Measurements from ENCODE around the gene OR51G1. TPM values are rescaled to one million over a fixed set of nuclear protein-coding genes. Genes with fewer than 3 reads are reported as not detected.

Gene OR51G1
- total RNA-seq, 5 donors from 2014 or later (not counting 1 experiment from before 2014, with no cell fraction given): not detected

GRCh38 chr11:4936745-4937144 lies 12.6 kb upstream of the OR51G1 start:
- H3K36me3 ChIP-seq (ENCODE audit: control insufficient read depth in 2 of 2, extremely low read depth in 1 of 2, insufficient read depth in 1 of 2, low read length in 1 of 2): no peaks in the 10 kb centered on the region
- peaks cover 0 to 10% of the 10 kb centered on the region in 2 donors for H3K27me3 Mint-ChIP-seq
- no peaks in the 10 kb centered on the region for H3K9me3 ChIP-seq
- CTCF ChIA-PET: no interaction called here
- no peak overlapping the region for H3K4me3 Mint-ChIP-seq
- no peak overlapping the region for H3K4me3 ChIP-seq (ENCODE audit: control insufficient read depth in 1 of 2, extremely low read depth in 1 of 2, low read length in 1 of 2)
- H3K36me3 Mint-ChIP-seq: no peaks in the 10 kb centered on the region
- H3K4me1 Mint-ChIP-seq: no peaks in the 10 kb centered on the region
- POLR2A ChIA-PET: no interaction called here
- H3K4me1 ChIP-seq (ENCODE audit: control insufficient read depth in 1 of 2, extremely low read depth in 1 of 2, insufficient read depth in 2 of 2, low read length in 2 of 2): no peaks in the 10 kb centered on the region
- peaks cover 0 to 10% (median 0%) of the 10 kb centered on the region in 3 donors for H3K9me3 Mint-ChIP-seq
- WGBS (ENCODE audit: insufficient coverage): no CpG with 5 or more reads among the region's 3 CpGs
- no peak for ATAC-seq (replicated peaks in 1 of 4)
- no peak overlapping the region for H3K27ac Mint-ChIP-seq
- H3K27me3 ChIP-seq (replicated peaks in 1 of 2; ENCODE audit: control insufficient read depth in 2 of 2, extremely low read depth in 1 of 2, insufficient read depth in 2 of 2, low read length in 1 of 2): no peaks in the 10 kb centered on the region
- DNase-seq: no peak
- no peak overlapping the region for H3K27ac ChIP-seq (ENCODE audit: low read length)

GRCh38 chr11:4932751-4933150 lies 8.6 kb upstream of the OR51G1 start:
- Mint-ChIP-seq H3K27ac (no peak overlapping the region), H3K9me3 (peaks cover 0 to 8% (median 0%) of the 10 kb centered on the region in 3 donors), H3K27me3 (peaks cover 0 to 6% of the 10 kb centered on the region in 2 donors), H3K4me3 (no peak overlapping the region), H3K4me1 (no peaks in the 10 kb centered on the region), H3K36me3 (no peaks in the 10 kb centered on the region)
- Histone ChIP-seq H3K27ac (ENCODE audit: low read length) (no peak overlapping the region), H3K9me3 (no peaks in the 10 kb centered on the region), H3K4me1 (ENCODE audit: control insufficient read depth in 1 of 2, extremely low read depth in 1 of 2, insufficient read depth in 2 of 2, low read length in 2 of 2) (no peaks in the 10 kb centered on the region), H3K36me3 (ENCODE audit: control insufficient read depth in 2 of 2, extremely low read depth in 1 of 2, insufficient read depth in 1 of 2, low read length in 1 of 2) (no peaks in the 10 kb centered on the region), H3K27me3 (replicated peaks in 1 of 2; ENCODE audit: control insufficient read depth in 2 of 2, extremely low read depth in 1 of 2, insufficient read depth in 2 of 2, low read length in 1 of 2) (no peaks in the 10 kb centered on the region), H3K4me3 (ENCODE audit: control insufficient read depth in 1 of 2, extremely low read depth in 1 of 2, low read length in 1 of 2) (no peak overlapping the region)
- WGBS (ENCODE audit: insufficient coverage): 80% methylated on average over 2 of the region's 4 CpGs
- ChIA-PET POLR2A (no interaction called here), CTCF (no interaction called here)
- DNase-seq: no peak
- ATAC-seq (replicated peaks in 1 of 4): no peak

GRCh38 chr11:4926608-4927007 lies 2.5 kb upstream of the OR51G1 start:
- Histone ChIP-seq H3K4me3 (ENCODE audit: control insufficient read depth in 1 of 2, extremely low read depth in 1 of 2, low read length in 1 of 2) (no peak overlapping the region), H3K36me3 (ENCODE audit: control insufficient read depth in 2 of 2, extremely low read depth in 1 of 2, insufficient read depth in 1 of 2, low read length in 1 of 2) (no peaks in the 10 kb centered on the region), H3K4me1 (ENCODE audit: control insufficient read depth in 1 of 2, extremely low read depth in 1 of 2, insufficient read depth in 2 of 2, low read length in 2 of 2) (no peaks in the 10 kb centered on the region), H3K27me3 (replicated peaks in 1 of 2; ENCODE audit: control insufficient read depth in 2 of 2, extremely low read depth in 1 of 2, insufficient read depth in 2 of 2, low read length in 1 of 2) (no peaks in the 10 kb centered on the region), H3K9me3 (no peaks in the 10 kb centered on the region), H3K27ac (ENCODE audit: low read length) (no peak overlapping the region)
- ChIA-PET POLR2A (no interaction called here), CTCF (no interaction called here)
- H3K27ac Mint-ChIP-seq: no peak overlapping the region
- peaks cover 7% of the 10 kb centered on the region in 2 donors for H3K27me3 Mint-ChIP-seq
- no peak for DNase-seq
- no peak overlapping the region for H3K4me3 Mint-ChIP-seq
- no peak for ATAC-seq (replicated peaks in 1 of 4)
- no peaks in the 10 kb centered on the region for H3K4me1 Mint-ChIP-seq
- no peaks in the 10 kb centered on the region for H3K36me3 Mint-ChIP-seq
- no peaks in the 10 kb centered on the region for H3K9me3 Mint-ChIP-seq

GRCh38 chr11:4922304-4922703 lies 1.8 kb downstream of the OR51G1 start:
- H3K27ac ChIP-seq (ENCODE audit: low read length): no peak overlapping the region
- H3K36me3 ChIP-seq (ENCODE audit: control insufficient read depth in 2 of 2, extremely low read depth in 1 of 2, insufficient read depth in 1 of 2, low read length in 1 of 2): no peaks in the 10 kb centered on the region
- no peaks in the 10 kb centered on the region for H3K4me1 ChIP-seq (ENCODE audit: control insufficient read depth in 1 of 2, extremely low read depth in 1 of 2, insufficient read depth in 2 of 2, low read length in 2 of 2)
- WGBS (ENCODE audit: insufficient coverage): 29% methylated on average over 1 of the region's 1 CpG
- no peaks in the 10 kb centered on the region for H3K4me1 Mint-ChIP-seq
- H3K36me3 Mint-ChIP-seq: no peaks in the 10 kb centered on the region
- no peak for ATAC-seq (replicated peaks in 1 of 4)
- no peaks in the 10 kb centered on the region for H3K9me3 Mint-ChIP-seq
- no peaks in the 10 kb centered on the region for H3K27me3 ChIP-seq (replicated peaks in 1 of 2; ENCODE audit: control insufficient read depth in 2 of 2, extremely low read depth in 1 of 2, insufficient read depth in 2 of 2, low read length in 1 of 2)
- no peak for DNase-seq
- peaks cover 7 to 14% of the 10 kb centered on the region in 2 donors for H3K27me3 Mint-ChIP-seq
- CTCF ChIA-PET: no interaction called here
- H3K4me3 ChIP-seq (ENCODE audit: control insufficient read depth in 1 of 2, extremely low read depth in 1 of 2, low read length in 1 of 2): no peak overlapping the region
- POLR2A ChIA-PET: no interaction called here
- no peak overlapping the region for H3K4me3 Mint-ChIP-seq
- no peaks in the 10 kb centered on the region for H3K9me3 ChIP-seq
- no peak overlapping the region for H3K27ac Mint-ChIP-seq

- Mint-ChIP-seq H3K4me1 (no peaks in the 10 kb centered on the region), H3K27ac (no peak overlapping the region), H3K36me3 (no peaks in the 10 kb centered on the region), H3K27me3 (peaks cover 7 to 14% of the 10 kb centered on the region in 2 donors), H3K9me3 (no peaks in the 10 kb centered on the region), H3K4me3 (no peak overlapping the region)
- DNase-seq: no peak
- Histone ChIP-seq H3K27me3 (replicated peaks in 1 of 2; ENCODE audit: control insufficient read depth in 2 of 2, extremely low read depth in 1 of 2, insufficient read depth in 2 of 2, low read length in 1 of 2) (no peaks in the 10 kb centered on the region), H3K4me3 (ENCODE audit: control insufficient read depth in 1 of 2, extremely low read depth in 1 of 2, low read length in 1 of 2) (no peak overlapping the region), H3K36me3 (ENCODE audit: control insufficient read depth in 2 of 2, extremely low read depth in 1 of 2, insufficient read depth in 1 of 2, low read length in 1 of 2) (no peaks in the 10 kb centered on the region), H3K27ac (ENCODE audit: low read length) (no peak overlapping the region), H3K4me1 (ENCODE audit: control insufficient read depth in 1 of 2, extremely low read depth in 1 of 2, insufficient read depth in 2 of 2, low read length in 2 of 2) (no peaks in the 10 kb centered on the region), H3K9me3 (no peaks in the 10 kb centered on the region)
- no peak for ATAC-seq (replicated peaks in 1 of 4)
- POLR2A ChIA-PET: no interaction called here
- no CpG with 5 or more reads among the region's 1 CpG for WGBS (ENCODE audit: insufficient coverage)
- CTCF ChIA-PET: no interaction called here
These were observed 2.3 kb downstream of the OR51G1 start for GRCh38 chr11:4921796-4922195.

- no peaks in the 10 kb centered on the region for H3K4me1 Mint-ChIP-seq
- ChIA-PET POLR2A (no interaction called here), CTCF (no interaction called here)
- Histone ChIP-seq H3K27me3 (replicated peaks in 1 of 2; ENCODE audit: control insufficient read depth in 2 of 2, extremely low read depth in 1 of 2, insufficient read depth in 2 of 2, low read length in 1 of 2) (no peaks in the 10 kb centered on the region), H3K4me1 (ENCODE audit: control insufficient read depth in 1 of 2, extremely low read depth in 1 of 2, insufficient read depth in 2 of 2, low read length in 2 of 2) (no peaks in the 10 kb centered on the region), H3K9me3 (no peaks in the 10 kb centered on the region), H3K4me3 (ENCODE audit: control insufficient read depth in 1 of 2, extremely low read depth in 1 of 2, low read length in 1 of 2) (no peak within 1 kb of the TSS), H3K27ac (ENCODE audit: low read length) (no peak within 1 kb of the TSS), H3K36me3 (ENCODE audit: control insufficient read depth in 2 of 2, extremely low read depth in 1 of 2, insufficient read depth in 1 of 2, low read length in 1 of 2) (no peaks in the 10 kb centered on the region)
- no peak for ATAC-seq (replicated peaks in 1 of 4)
- H3K27me3 Mint-ChIP-seq: peaks cover 7 to 14% of the 10 kb centered on the region in 2 donors
- no peak for DNase-seq
- no peak within 1 kb of the TSS for H3K27ac Mint-ChIP-seq
- WGBS (ENCODE audit: insufficient coverage): no CpG with 5 or more reads among the region's 4 CpGs
- H3K9me3 Mint-ChIP-seq: no peaks in the 10 kb centered on the region
- no peak within 1 kb of the TSS for H3K4me3 Mint-ChIP-seq
- H3K36me3 Mint-ChIP-seq: no peaks in the 10 kb centered on the region
These were observed 4.9 kb downstream of the OR51G1 start, which contains the start of gene OR51G2 for GRCh38 chr11:4919250-4919649. Gene OR51G2, minus strand, starts transcription at chr11:4919350. Its CDS starts 3,687 bp downstream, at chr11:4915663.

- Histone ChIP-seq H3K4me1 (ENCODE audit: control insufficient read depth in 1 of 2, extremely low read depth in 1 of 2, insufficient read depth in 2 of 2, low read length in 2 of 2) (no peaks in the 10 kb centered on the region), H3K9me3 (no peaks in the 10 kb centered on the region), H3K27ac (ENCODE audit: low read length) (no peak overlapping the region), H3K4me3 (ENCODE audit: control insufficient read depth in 1 of 2, extremely low read depth in 1 of 2, low read length in 1 of 2) (no peak overlapping the region), H3K27me3 (replicated peaks in 1 of 2; ENCODE audit: control insufficient read depth in 2 of 2, extremely low read depth in 1 of 2, insufficient read depth in 2 of 2, low read length in 1 of 2) (no peaks in the 10 kb centered on the region), H3K36me3 (ENCODE audit: control insufficient read depth in 2 of 2, extremely low read depth in 1 of 2, insufficient read depth in 1 of 2, low read length in 1 of 2) (no peaks in the 10 kb centered on the region)
- POLR2A ChIA-PET: no interaction called here
- H3K9me3 Mint-ChIP-seq: no peaks in the 10 kb centered on the region
- CTCF ChIA-PET: no interaction called here
- H3K36me3 Mint-ChIP-seq: no peaks in the 10 kb centered on the region
- DNase-seq: no peak
- H3K27ac Mint-ChIP-seq: no peak overlapping the region
- H3K27me3 Mint-ChIP-seq: peaks cover 0 to 17% of the 10 kb centered on the region in 2 donors
- no peak overlapping the region for H3K4me3 Mint-ChIP-seq
- no peak for ATAC-seq (replicated peaks in 1 of 4)
- no peaks in the 10 kb centered on the region for H3K4me1 Mint-ChIP-seq
These were observed 7.6 kb downstream of the OR51G1 start for GRCh38 chr11:4916581-4916980.

Data from T-cell (primary cell).